Muscle layer of duodenum (tissue), 2 donors: Measurements from ENCODE around the gene KCTD7.
"Not testable (repeated sequence)": the region's sequence is repeated elsewhere in the genome, so short reads cannot be mapped to it uniquely, and the experiment has no call there.

Experiments
- H3K27ac ChIP-seq: one replicate; pipeline ENCODE4 v1.7.0; 2013; ENCODE audit warnings: mild to moderate bottlenecking, low read length
- H3K27me3 ChIP-seq: one replicate; pipeline ENCODE4 v1.7.0; 2013; ENCODE audit warnings: low read depth, mild to moderate bottlenecking, control low read depth, low read length
- H3K36me3 ChIP-seq, 2 donors: one replicate each; pipeline ENCODE4 v1.7.0; 2013; ENCODE audit warnings: low read length in 2 of 2, control low read depth in 1 of 2, mild to moderate bottlenecking in 1 of 2; ENCODE audit not compliant: insufficient read depth in 2 of 2, control insufficient read depth in 1 of 2
- H3K4me1 ChIP-seq, 2 donors: one replicate each; pipeline ENCODE4 v1.7.0; 2013; ENCODE audit warnings: low read length in 2 of 2, mild to moderate bottlenecking in 2 of 2, control low read depth in 1 of 2, moderate library complexity in 1 of 2; ENCODE audit not compliant: insufficient read depth in 2 of 2, control insufficient read depth in 1 of 2
- H3K4me3 ChIP-seq, 2 donors: one replicate each; pipeline ENCODE4 v1.7.0; 2013; ENCODE audit warnings: low read length in 2 of 2, low read depth in 1 of 2, mild to moderate bottlenecking in 1 of 2
- H3K9me3 ChIP-seq, 2 donors: one replicate each; pipeline ENCODE4 v1.7.0; 2013; ENCODE audit warnings: low read length in 2 of 2, control low read depth in 1 of 2, mild to moderate bottlenecking in 1 of 2; ENCODE audit not compliant: control insufficient read depth in 1 of 2
- donor health status: healthy.

The KCTD7 gene

GRCh38 chr7:66685663-66686062, 57.0 kb downstream of the KCTD7 start:
- H3K27ac ChIP-seq, H3K9me3 ChIP-seq, H3K4me3 ChIP-seq, H3K4me1 ChIP-seq, H3K27me3 ChIP-seq, H3K36me3 ChIP-seq: not testable (repeated sequence)

DNA sequence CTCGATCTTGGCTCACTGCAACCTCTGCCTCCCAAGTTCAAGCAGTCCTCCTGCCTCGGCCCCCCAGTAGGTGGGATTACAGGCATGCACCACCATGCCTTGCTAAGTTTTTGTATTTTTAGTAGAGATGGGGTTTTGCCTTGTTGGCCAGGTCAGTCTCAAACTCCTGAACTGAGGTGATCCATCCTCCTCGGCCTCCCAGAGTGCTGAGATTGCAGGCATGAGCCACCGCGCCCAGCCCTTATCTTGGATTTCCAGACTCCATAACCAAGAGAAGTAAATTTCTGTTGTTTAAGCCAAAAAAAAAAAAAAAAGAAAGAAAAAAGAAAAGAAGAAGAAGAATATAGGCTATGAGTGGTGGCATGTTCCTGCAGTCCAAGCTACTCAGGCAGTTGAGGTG, 58.5 kb downstream of the KCTD7 start:
- H3K36me3 ChIP-seq = peaks cover 0 to 3% of the 10 kb centered on the region in 2 donors
- peaks cover 0 to 4% of the 10 kb centered on the region in 2 donors for H3K4me1 ChIP-seq
- no peak overlapping the region for H3K27ac ChIP-seq

GRCh38 chr7:66687672-66688071, 59.0 kb downstream of the KCTD7 start:
- H3K4me1 ChIP-seq, H3K4me3 ChIP-seq, H3K27me3 ChIP-seq, H3K27ac ChIP-seq, H3K36me3 ChIP-seq, H3K9me3 ChIP-seq: not testable (repeated sequence)

More for the DNA sequence above, 58.5 kb downstream of the KCTD7 start:
- Histone ChIP-seq H3K27me3 (no peaks in the 10 kb centered on the region), H3K4me3 (no peak overlapping the region), H3K9me3 (no peaks in the 10 kb centered on the region)

GRCh38 chr7:66689081-66689480, 60.4 kb downstream of the KCTD7 start:
- H3K4me1 ChIP-seq = no peaks in the 10 kb centered on the region
- no peak overlapping the region for H3K27ac ChIP-seq
- H3K36me3 ChIP-seq = peaks cover 0 to 9% of the 10 kb centered on the region in 2 donors
- no peaks in the 10 kb centered on the region for H3K27me3 ChIP-seq
- no peaks in the 10 kb centered on the region for H3K9me3 ChIP-seq
- H3K4me3 ChIP-seq = no peak overlapping the region

DNA sequence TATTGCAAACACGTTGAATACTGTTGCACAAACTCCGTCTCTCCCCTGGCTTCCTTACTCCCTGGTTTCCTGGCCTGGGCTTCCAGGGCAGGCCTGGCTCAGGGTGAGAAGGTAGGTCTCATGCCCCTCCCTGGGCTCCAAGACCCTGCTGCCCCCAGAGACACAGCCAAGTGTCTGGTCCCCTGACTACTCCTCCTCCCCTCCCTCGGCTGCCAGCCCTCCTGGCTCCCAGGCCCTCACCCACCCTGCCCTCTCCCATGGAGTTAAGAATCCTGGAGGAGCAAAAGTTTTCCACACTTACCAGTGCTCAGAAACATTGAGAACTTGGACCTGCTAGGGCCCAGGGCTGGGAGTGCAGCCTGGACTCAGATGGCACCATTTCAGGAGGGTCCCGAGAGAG, 64.7 kb downstream of the KCTD7 start:
- no peak overlapping the region for H3K27ac ChIP-seq
- H3K36me3 ChIP-seq = peaks cover 0 to 9% of the 10 kb centered on the region in 2 donors
- H3K4me1 ChIP-seq = peaks cover 0 to 17% of the 10 kb centered on the region in 2 donors
- no peak overlapping the region for H3K4me3 ChIP-seq
- H3K9me3 ChIP-seq = no peaks in the 10 kb centered on the region
- H3K27me3 ChIP-seq = no peaks in the 10 kb centered on the region
